ENCODE data around the gene JAG2.

The JAG2 gene

GRCh38 chr14:105149146-105149781 lies 19.3 kb downstream of the JAG2 start:
- DNase-seq, result no peak

- DNase-seq, result no peak
These were observed 19.9 kb downstream of the JAG2 start for GRCh38 chr14:105148604-105149145.

GRCh38 chr14:105147671-105148603 lies 20.6 kb downstream of the JAG2 start:
- DNase-seq, result no peak

- DNase-seq, result no peak
These were observed 21.5 kb downstream of the JAG2 start for GRCh38 chr14:105146976-105147635.

- DNase-seq, result no peak
These were observed 22.2 kb downstream of the JAG2 start for GRCh38 chr14:105146181-105146975.

GRCh38 chr14:105145381-105146180 lies 23.0 kb downstream of the JAG2 start:
- no peak for DNase-seq

- DNase-seq, result no peak
These were observed 23.8 kb downstream of the JAG2 start for GRCh38 chr14:105144666-105145380.

GRCh38 chr14:105144026-105144665 lies 24.4 kb downstream of the JAG2 start:
- DNase-seq, result no peak

GRCh38 chr14:105143451-105144025 lies 25.0 kb downstream of the JAG2 start:
- no peak for DNase-seq

GRCh38 chr14:105142651-105143450 lies 25.7 kb downstream of the JAG2 start:
- no peak for DNase-seq

- DNase-seq, result no peak
These were observed 26.9 kb downstream of the JAG2 start for GRCh38 chr14:105141486-105142281.

GRCh38 chr14:105141026-105141425 lies 27.6 kb downstream of the JAG2 start:
- DNase-seq, result no peak

GRCh38 chr14:105140581-105140980 lies 28.0 kb downstream of the JAG2 start:
- no peak for DNase-seq

- DNase-seq, result no peak
These were observed 28.7 kb downstream of the JAG2 start for GRCh38 chr14:105139831-105140239.

GRCh38 chr14:105139212-105139825 lies 29.3 kb downstream of the JAG2 start:
- no peak for DNase-seq

- no peak for DNase-seq
These were observed 29.9 kb downstream of the JAG2 start for GRCh38 chr14:105138551-105139111.

GRCh38 chr14:105138021-105138541 lies 30.5 kb downstream of the JAG2 start:
- DNase-seq, result no peak

All from NCI-H2227 treated with DMSO at 0.1 percent for 48 hours (cell line).